GM21360 (cell line): ENCODE data around the gene ZNF652.
"Not testable (repeated sequence)": the region's sequence is repeated elsewhere in the genome, so short reads cannot be mapped to it uniquely, and the experiment has no call there.

Experiments used
- ATAC-seq: cut with Tn5 transposase; IDR thresholded peaks from one replicate; pipeline ENCODE4 v1.9.1; 2021; ENCODE audit warnings: mild to moderate bottlenecking, moderate library complexity; ENCODE audit not compliant: unreplicated experiment

The ZNF652 gene

DNA sequence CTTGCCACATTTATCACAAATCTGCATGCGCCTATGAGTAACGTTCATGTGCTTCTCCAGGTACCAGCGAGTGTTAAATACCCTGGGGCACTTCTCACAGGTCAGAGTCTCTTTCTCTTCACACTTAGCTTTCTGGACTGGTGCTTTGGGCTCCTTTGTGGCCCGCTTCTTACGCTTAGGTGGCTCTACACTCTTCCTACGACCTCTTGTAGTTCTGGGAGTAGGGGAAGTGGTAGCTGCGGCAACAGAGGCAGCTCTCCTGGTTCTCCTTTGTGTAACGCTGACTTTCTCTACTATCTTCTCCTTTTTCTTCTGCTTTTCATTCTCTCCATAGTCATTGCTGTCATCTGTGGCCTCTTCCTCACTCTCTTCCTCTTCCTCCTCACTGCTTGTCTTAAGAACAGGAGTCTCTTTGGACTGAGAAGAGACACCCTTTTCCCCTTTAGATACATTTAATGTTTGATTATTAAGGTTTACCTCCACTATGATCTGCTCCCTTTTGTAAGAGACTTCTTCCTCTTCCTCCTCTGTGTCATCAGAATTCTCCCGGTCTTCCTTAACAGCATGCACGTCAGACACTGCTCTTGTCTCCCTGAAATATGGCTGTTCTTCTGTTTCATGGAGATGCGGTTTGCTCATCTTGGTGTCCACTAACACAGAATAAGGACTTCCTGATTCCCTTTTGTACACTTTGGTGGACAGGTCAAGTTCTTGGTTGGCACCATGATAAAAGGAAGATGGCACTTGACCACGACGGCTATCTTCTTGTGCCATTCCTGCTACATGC lies 45.0 kb downstream of the ZNF652 start:
- ATAC-seq: no peak

- no peak for ATAC-seq
These were observed 45.8 kb downstream of the ZNF652 start for GRCh38 chr17:49316258-49316570.

- no peak for ATAC-seq
These were observed 46.3 kb downstream of the ZNF652 start for GRCh38 chr17:49315551-49316257.

DNA sequence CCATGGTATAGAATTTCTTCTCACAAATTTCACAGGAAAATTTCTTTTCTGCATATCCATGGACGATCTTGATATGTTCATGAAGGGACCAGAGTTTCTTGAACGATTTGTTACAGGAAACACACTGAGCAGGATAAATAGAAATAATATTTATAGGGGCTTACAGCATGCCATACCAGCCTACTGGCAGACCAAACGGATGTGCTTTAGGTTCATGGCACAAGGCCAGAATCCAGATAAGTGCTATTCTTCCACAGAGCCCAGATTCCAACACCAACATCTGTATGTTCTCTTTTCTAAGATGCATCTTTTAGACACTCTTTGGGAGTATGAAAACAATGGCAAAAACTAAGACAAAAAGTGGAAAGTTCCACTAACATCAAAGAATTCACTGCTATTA lies 49.3 kb downstream of the ZNF652 start:
- ATAC-seq: no peak

DNA sequence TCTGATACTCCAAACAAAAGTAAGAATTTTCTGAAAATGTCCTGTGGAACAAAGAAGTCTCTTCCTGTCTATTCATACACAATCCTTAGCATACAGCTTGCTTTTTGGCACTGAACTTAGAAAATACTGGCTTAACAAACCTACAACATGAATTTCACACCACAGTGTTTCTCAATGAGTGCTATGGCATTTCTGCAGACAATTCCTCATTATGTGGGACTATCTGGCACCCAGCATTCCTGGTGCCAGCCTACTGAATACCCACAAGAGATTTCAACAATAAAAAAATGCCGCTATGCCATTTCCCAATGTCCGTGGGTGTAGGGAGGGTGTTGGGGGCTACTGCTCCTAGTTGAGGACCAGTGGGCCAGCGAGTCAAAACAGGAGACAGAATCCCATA lies 62.1 kb downstream of the ZNF652 start:
- ATAC-seq: no peak

GRCh38 chr17:49298371-49298976 lies 63.6 kb downstream of the ZNF652 start:
- no peak for ATAC-seq

DNA sequence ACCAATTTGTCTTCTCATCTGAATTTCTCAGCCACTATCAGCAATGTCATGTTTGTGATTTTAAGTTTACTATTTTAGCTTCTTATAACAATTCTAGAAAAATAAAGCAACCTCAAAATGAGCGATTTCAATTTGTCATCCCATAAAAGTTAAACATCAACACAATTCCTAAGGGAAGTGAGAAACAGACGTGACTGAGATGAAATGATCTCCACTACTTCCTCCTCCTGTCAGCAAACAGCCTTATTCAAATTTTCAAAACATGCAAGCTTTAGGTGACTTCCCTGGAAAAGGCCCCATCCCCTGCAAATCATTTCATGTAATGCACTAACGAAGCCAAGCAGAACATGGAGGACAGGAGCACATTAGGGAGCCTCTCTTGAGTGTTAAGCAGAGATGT lies 64.9 kb downstream of the ZNF652 start:
- ATAC-seq: no peak

DNA sequence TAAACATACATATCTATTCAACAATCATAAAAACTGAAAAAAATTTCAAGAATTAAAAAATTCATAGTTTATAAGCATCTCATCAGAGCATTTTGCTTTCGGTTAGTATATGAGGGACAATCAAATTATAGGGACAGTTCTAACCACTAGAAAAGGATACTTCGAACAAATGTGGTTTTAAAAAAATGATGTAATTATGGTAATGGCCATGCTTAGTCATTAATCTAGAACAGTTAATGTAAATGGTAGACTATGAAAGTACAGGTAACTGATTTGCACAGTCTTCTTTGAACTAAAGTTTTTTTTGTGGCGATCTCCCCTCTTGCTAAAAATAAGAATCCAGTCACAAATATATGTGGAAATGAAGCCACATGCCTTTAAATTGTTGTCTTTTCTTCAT lies 67.9 kb downstream of the ZNF652 start:
- ATAC-seq: no peak

GRCh38 chr17:49292901-49293300 lies 69.1 kb downstream of the ZNF652 start:
- no peak for ATAC-seq

GRCh38 chr17:49291929-49292328 lies 70.1 kb downstream of the ZNF652 start:
- ATAC-seq: no peak

- ATAC-seq: no peak
These were observed 71.2 kb downstream of the ZNF652 start for GRCh38 chr17:49290690-49291359.

DNA sequence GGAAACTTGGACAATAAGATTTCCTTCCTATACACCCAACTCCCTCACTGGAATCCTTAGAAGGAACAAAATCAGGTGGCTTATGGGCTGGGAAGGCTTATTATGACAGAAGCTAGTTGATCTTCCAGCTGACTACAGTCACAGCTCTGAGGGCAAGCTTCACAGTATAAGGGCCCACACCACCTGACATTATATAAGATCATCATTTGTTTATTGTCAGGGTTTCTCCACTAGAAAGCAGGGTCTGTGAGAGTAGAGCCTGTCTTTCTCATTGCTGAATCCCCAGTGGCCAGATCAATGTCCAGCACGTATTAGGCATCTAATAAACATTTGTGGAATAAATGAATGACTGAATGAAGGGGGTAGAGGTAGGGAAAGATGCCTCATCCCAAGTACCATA lies 73.7 kb downstream of the ZNF652 start:
- no peak for ATAC-seq

DNA sequence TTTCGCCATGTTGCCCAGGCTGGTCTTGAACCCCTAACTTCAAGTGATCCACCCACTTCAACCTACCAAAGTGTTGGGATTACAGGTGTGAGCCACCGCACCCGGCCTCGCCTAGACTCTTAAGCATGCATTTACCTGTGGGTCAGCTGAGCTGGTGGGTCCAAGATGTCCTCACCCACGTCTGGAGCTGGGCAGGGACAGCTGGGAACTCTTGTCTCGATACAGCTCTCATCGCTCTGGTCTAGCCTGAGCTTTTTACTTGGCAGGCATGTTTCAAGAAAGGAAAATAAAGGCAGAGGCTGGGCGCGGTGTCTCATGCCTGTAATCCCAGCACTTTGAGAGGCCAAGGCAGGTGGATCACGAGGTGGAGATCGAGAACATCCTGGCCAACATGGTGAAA lies 74.6 kb downstream of the ZNF652 start:
- no peak for ATAC-seq

DNA sequence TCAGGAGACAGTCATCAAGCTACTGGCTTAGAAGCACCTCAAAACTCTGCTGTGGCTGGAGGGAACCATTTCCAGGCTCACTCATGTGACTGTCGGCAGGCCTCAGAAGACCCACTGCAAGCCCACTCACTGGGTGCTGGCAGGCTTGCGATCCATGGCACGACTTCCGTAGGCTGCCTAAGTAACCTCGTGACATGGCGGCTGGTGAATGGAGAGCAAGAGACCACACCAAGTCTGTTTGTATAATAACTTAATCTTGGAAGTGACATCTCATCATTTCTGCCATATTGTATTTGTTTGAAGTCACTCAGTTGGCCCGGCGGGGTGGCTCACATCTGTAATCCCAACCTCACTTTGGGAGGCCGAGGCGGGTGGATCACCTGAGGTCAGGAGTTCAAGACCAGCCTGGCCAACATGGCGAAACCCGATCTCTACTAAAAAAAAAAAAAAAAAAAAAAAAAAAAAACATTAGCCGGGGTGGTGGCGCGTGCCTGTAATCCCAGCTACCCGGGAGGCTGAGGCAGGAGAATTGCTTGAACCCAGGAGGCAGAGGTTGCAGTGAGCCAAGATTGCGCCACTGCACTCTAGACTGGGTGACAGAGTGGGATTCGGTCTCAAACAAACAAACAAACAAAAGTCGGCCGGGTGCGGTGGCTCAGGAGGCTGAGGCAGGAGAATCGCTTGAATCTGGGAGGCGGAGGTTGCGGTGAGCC lies 75.6 kb downstream of the ZNF652 start:
- ATAC-seq: not testable (repeated sequence)

GRCh38 chr17:49285716-49286115 lies 76.3 kb downstream of the ZNF652 start:
- ATAC-seq: no peak

DNA sequence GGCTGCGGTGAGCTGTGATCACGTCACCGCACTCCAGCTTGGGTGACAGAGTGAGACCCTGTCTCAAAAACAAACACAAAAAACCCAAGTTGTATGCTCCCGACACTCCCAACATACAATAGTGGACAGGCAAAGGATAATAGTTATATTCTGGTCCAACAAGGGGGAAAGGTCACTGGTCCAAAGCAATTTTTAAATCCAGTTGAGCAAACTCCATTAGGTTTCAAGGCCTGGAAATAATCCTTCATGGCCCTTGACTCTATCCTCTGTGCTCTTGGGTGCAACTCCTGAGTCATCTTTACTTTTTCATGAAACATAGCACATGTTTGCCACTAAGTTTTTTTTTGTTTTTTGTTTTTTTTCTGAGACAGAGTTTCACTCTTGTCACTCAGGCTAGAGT lies 81.1 kb downstream of the ZNF652 start:
- no peak for ATAC-seq

DNA sequence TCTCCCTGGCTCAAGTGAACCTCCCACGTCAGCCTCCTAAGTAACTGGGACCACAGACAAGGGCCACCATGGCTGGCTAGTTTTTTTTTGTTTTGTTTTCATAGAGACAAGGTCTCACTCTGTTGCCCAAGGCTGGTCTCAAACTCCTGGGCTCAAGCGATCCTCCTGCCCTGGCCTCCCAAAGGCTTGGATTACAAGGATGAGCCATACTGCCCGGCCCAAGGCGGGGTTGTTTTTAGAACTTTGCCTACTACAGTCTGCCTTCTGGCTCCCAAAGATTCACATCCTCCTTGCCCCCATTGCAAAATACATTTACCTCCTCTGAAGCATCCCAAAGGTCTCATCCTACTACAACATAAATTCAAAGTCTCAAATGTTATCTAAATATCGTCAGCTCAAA lies 82.0 kb downstream of the ZNF652 start:
- no peak for ATAC-seq

- ATAC-seq: not testable (repeated sequence)
These were observed 82.6 kb downstream of the ZNF652 start for GRCh38 chr17:49279263-49280015.

DNA sequence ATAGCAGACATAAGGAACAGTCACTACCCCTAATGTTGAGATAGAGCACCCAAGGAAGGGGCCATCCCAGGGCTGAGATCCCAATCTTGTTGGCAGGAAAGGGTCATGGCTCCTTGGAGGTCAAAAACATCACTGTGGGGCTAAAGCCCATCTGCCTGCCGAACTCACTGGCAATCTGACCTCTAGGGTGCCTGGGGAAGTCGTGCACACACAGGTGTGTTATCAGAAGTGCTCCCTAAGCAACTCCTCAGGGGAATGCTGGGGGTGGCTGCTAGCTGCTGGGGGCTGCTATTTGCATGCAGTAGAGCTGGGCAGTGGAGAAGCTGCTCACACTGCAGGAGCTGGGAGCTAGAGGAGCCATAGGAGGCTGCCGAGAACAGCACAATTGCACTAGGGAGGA lies 84.0 kb downstream of the ZNF652 start:
- no peak for ATAC-seq

DNA sequence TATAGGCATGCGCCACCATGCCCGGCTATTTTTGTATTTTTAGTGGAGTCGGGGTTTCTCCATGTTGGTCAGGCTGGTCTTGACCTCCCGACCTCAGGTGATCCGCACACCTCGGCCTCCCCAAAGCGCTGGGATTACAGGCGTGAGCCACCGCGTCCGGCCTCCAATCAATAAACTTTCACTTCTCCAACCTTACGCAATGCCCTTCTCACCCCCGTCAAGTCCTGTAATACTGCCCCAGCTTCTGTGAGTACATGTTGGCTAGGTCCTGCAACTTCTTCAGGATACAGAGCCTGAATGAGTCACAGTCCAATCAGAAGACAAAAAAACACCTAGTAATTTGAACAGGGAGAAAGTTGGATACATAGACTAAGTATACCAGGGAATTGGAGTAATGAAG lies 84.4 kb downstream of the ZNF652 start:
- no peak for ATAC-seq
